RWPE2 (cell line): ENCODE measurements around the gene HOTAIR.

Experiments
- ATAC-seq: fragments of 200-7000 bp; cut with Tn5 transposase; 3 replicates; pipeline ENCODE4 v1.9.1; 2021; ENCODE audit warnings: low read depth
- DNase-seq: peaks from one replicate; pipeline ENCODE4 v3.0.0-alpha.2; 2020; ENCODE audit warnings: low spot score
- H3K27ac ChIP-seq: fragments of 450-650 bp; 2 replicates; pipeline ENCODE4 v1.5.1; 2017; ENCODE audit warnings: mild to moderate bottlenecking; ENCODE audit not compliant: poor library complexity, severe bottlenecking
- H3K27me3 ChIP-seq: fragments of 250-450 bp; sonication (Bioruptor Pico); 2 replicates; pipeline ENCODE4 v1.5.1; 2021; ENCODE audit warnings: mild to moderate bottlenecking, moderate library complexity; ENCODE audit not compliant: insufficient read depth, poor library complexity, severe bottlenecking
- H3K36me3 ChIP-seq: fragments of 250-450 bp; sonication (Bioruptor Pico); 2 replicates; pipeline ENCODE4 v1.5.1; 2020; ENCODE audit warnings: low read depth, mild to moderate bottlenecking, moderate library complexity
- H3K4me1 ChIP-seq: fragments of 250-450 bp; sonication (Bioruptor Pico); 2 replicates; pipeline ENCODE4 v1.5.1; 2021; ENCODE audit warnings: mild to moderate bottlenecking, moderate library complexity; ENCODE audit not compliant: insufficient read depth, poor library complexity, severe bottlenecking
- H3K4me3 ChIP-seq: fragments of 250-450 bp; sonication (Bioruptor Pico); 2 replicates; pipeline ENCODE4 v1.5.1; 2021; ENCODE audit warnings: mild to moderate bottlenecking, moderate library complexity; ENCODE audit not compliant: severe bottlenecking
- H3K9me3 ChIP-seq: fragments of 250-450 bp; sonication (Bioruptor Pico); 2 replicates; pipeline ENCODE4 v1.5.1; 2021; ENCODE audit warnings: mild to moderate bottlenecking, moderate library complexity; ENCODE audit not compliant: severe bottlenecking
- TF ChIP-seq, protein P1 (sequence below): fragments of 450-650 bp; IDR thresholded peaks from one replicate; pipeline ENCODE4 v1.5.1; 2017; ENCODE audit warnings: mild to moderate bottlenecking, moderate library complexity; ENCODE audit not compliant: poor library complexity, severe bottlenecking

Gene HOTAIR

GRCh38 chr12:53976172-53976822 is 1.5 kb upstream of the HOTAIR start:
- Histone ChIP-seq H3K27me3 (peaks cover 89% of the 10 kb centered on the region), H3K4me1 (peaks cover 6% of the 10 kb centered on the region), H3K9me3 (no peaks in the 10 kb centered on the region), H3K27ac (no peak overlapping the region), H3K36me3 (no peaks in the 10 kb centered on the region), H3K4me3 (no peak overlapping the region)
- TF ChIP-seq, protein P1, sequence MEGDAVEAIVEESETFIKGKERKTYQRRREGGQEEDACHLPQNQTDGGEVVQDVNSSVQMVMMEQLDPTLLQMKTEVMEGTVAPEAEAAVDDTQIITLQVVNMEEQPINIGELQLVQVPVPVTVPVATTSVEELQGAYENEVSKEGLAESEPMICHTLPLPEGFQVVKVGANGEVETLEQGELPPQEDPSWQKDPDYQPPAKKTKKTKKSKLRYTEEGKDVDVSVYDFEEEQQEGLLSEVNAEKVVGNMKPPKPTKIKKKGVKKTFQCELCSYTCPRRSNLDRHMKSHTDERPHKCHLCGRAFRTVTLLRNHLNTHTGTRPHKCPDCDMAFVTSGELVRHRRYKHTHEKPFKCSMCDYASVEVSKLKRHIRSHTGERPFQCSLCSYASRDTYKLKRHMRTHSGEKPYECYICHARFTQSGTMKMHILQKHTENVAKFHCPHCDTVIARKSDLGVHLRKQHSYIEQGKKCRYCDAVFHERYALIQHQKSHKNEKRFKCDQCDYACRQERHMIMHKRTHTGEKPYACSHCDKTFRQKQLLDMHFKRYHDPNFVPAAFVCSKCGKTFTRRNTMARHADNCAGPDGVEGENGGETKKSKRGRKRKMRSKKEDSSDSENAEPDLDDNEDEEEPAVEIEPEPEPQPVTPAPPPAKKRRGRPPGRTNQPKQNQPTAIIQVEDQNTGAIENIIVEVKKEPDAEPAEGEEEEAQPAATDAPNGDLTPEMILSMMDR: no peak
- ATAC-seq: no peak
- no peak for DNase-seq

- H3K9me3 ChIP-seq: no peaks in the 10 kb centered on the region
- peaks cover 6% of the 10 kb centered on the region for H3K4me1 ChIP-seq
- no peak for ATAC-seq
- H3K4me3 ChIP-seq: peak overlapping the region; percentile 35
- H3K27ac ChIP-seq: no peak overlapping the region
- TF ChIP-seq, protein P1: no peak
- no peaks in the 10 kb centered on the region for H3K36me3 ChIP-seq
- H3K27me3 ChIP-seq: peaks cover 89% of the 10 kb centered on the region
- no peak for DNase-seq
Observed at GRCh38 chr12:53975479-53976152, 862 bp upstream of the HOTAIR start.

GRCh38 chr12:53975064-53975471 is 314 bp upstream of the HOTAIR start:
- DNase-seq (no peak), ATAC-seq (no peak)
- no peaks in the 10 kb centered on the region for H3K9me3 ChIP-seq
- H3K4me1 ChIP-seq: peaks cover 6% of the 10 kb centered on the region
- H3K27ac ChIP-seq: no peak overlapping the region
- no peaks in the 10 kb centered on the region for H3K36me3 ChIP-seq
- TF ChIP-seq, protein P1: no peak
- H3K27me3 ChIP-seq: peaks cover 89% of the 10 kb centered on the region
- H3K4me3 ChIP-seq: peak overlapping the region; percentile 35

DNA sequence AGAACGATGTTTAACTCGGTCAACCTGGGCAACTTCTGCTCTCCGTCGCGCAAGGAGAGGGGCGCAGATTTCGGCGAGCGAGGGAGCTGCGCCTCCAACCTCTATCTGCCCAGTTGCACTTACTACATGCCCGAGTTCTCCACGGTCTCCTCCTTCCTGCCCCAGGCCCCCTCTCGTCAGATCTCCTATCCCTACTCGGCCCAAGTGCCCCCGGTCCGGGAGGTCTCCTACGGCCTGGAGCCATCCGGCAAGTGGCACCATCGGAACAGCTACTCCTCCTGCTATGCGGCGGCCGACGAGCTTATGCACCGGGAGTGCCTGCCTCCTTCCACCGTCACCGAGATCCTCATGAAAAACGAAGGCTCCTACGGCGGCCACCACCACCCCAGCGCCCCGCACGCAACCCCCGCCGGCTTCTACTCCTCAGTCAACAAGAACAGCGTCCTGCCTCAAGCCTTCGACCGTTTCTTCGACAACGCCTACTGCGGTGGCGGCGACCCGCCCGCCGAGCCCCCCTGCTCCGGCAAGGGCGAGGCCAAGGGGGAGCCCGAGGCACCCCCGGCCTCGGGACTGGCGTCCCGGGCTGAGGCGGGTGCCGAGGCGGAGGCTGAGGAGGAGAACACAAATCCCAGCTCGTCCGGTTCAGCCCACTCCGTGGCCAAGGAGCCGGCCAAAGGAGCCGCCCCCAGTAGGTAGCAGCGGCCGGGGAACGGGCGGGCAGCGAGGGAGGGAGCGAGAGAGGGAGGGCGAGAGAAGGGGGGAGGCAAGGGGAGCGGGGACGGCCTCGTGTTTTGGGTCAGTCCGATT is 1.3 kb downstream of the HOTAIR start:
- peak; percentile 42 for DNase-seq
- H3K27me3 ChIP-seq: peaks cover 89% of the 10 kb centered on the region
- no peaks in the 10 kb centered on the region for H3K9me3 ChIP-seq
- peak overlapping the region; percentile 3 for H3K27ac ChIP-seq
- peak overlapping the region; percentile 35 for H3K4me3 ChIP-seq
- TF ChIP-seq, protein P1: no peak
- no peaks in the 10 kb centered on the region for H3K36me3 ChIP-seq
- ATAC-seq: peak; percentile 58
- peaks cover 2% of the 10 kb centered on the region for H3K4me1 ChIP-seq
